K562 (cell line): ENCODE data around the gene TMX1. TPM values are rescaled to one million over a fixed set of nuclear protein-coding genes. Genes with fewer than 3 reads are reported as not detected.

Experiments used
- CBX8 ChIP-seq: fragments of 200-600 bp; sonication (generic); IDR thresholded peaks from 2 replicates; pipeline ENCODE4 v1.6.1; 2012; ENCODE audit warnings: borderline replicate concordance, mixed run types, low read depth, mild to moderate bottlenecking, moderate library complexity, mixed read lengths, low read length, control low read depth, inconsistent platforms; ENCODE audit not compliant: poor library complexity, severe bottlenecking; ENCODE audit errors: extremely low read depth
- MCM3 ChIP-seq: fragments of 450-650 bp; IDR thresholded peaks from 2 replicates; pipeline ENCODE4 v1.6.1; 2016
- ZNF217 ChIP-seq: sonication (generic); formaldehyde crosslinking; IDR thresholded peaks from 2 replicates; pipeline ENCODE4 v1.8.0; 2022; ENCODE audit warnings: mild to moderate bottlenecking, missing genetic modification reagents
- ZNF318 ChIP-seq, 2 experiments: fragments of 450-650 bp; IDR thresholded peaks; 2 replicates each; pipeline ENCODE4 v1.6.1; 2016; ENCODE audit warnings: mild to moderate bottlenecking in 2 of 2, borderline replicate concordance in 1 of 2, low read depth in 1 of 2, moderate library complexity in 1 of 2
- ZNF696 ChIP-seq: fragments of 250-450 bp; sonication (Bioruptor Pico); conservative IDR thresholded peaks from 2 replicates; pipeline ENCODE4 v1.4.0; 2020; ENCODE audit warnings: mild to moderate bottlenecking, moderate library complexity
- polyA plus RNA-seq, 8 experiments: library from polyadenylated mRNA; depleted of rRNA in 4 of 8; stranded (reverse) in 5 of 8; unstranded in 3 of 8; fragments of >200 nt; fragmentation: Nextera tagmentation in 2 of 8; fragmentation: Illumina TruSeq in 1 of 8; extraction: Ambion mirVana in 2 of 8; extraction: Trizol in 1 of 8; gene quantifications; 2 replicates each; pipeline versions ENCODE4 v1.2.1 to v1.2.3, GENCODE V29; 2011 to 2014; ENCODE audit warnings: inconsistent platforms in 1 of 8, missing spikeins in 1 of 8
- total RNA-seq, 7 experiments: library from RNA; depleted of rRNA in 6 of 7; stranded (reverse); fragments of >200 nt in 6 of 7; fragmentation: Illumina TruSeq in 2 of 7; extraction: Trizol in 2 of 7; gene quantifications; 2 replicates each; pipeline versions ENCODE4 v1.2.1 to v1.2.3, GENCODE V29; 2011 to 2021; ENCODE audit warnings: low replicate concordance in 1 of 7

The TMX1 gene
- total and polyA plus RNA-seq, 9 of the 15 experiments (the other 6 are each of a cell fraction or from before 2014, with no cell fraction given) = 19.5 to 101 (median 34.7) TPM

- TF ChIP-seq ZNF318 (IDR thresholded peaks at IDR 0.05; ENCODE audit: borderline replicate concordance in 1 of 2, low read depth in 1 of 2) (no peak), ZNF217 (no peak), ZNF696 (CRISPR knock-in tag) (no peak), CBX8 (no peak), MCM3 (no peak)
Measured at GRCh38 chr14:51246032-51246431, 6.0 kb downstream of the TMX1 start (continued).
